ENCODE data around the gene LPIN2.
"Not testable (repeated sequence)": the region's sequence is repeated elsewhere in the genome, so short reads cannot be mapped to it uniquely, and the experiment has no call there.

Gene LPIN2, protein sequence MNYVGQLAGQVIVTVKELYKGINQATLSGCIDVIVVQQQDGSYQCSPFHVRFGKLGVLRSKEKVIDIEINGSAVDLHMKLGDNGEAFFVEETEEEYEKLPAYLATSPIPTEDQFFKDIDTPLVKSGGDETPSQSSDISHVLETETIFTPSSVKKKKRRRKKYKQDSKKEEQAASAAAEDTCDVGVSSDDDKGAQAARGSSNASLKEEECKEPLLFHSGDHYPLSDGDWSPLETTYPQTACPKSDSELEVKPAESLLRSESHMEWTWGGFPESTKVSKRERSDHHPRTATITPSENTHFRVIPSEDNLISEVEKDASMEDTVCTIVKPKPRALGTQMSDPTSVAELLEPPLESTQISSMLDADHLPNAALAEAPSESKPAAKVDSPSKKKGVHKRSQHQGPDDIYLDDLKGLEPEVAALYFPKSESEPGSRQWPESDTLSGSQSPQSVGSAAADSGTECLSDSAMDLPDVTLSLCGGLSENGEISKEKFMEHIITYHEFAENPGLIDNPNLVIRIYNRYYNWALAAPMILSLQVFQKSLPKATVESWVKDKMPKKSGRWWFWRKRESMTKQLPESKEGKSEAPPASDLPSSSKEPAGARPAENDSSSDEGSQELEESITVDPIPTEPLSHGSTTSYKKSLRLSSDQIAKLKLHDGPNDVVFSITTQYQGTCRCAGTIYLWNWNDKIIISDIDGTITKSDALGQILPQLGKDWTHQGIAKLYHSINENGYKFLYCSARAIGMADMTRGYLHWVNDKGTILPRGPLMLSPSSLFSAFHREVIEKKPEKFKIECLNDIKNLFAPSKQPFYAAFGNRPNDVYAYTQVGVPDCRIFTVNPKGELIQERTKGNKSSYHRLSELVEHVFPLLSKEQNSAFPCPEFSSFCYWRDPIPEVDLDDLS

GRCh38 chr18:3013024-3013804 is at the start of gene LPIN2:
Gene LPIN2, minus strand, starts transcription at chr18:3013144. Its CDS starts 52,304 bp downstream, at chr18:2960840.
- peak; percentile 88 to 91 (median 91) for DNase-seq (ENCODE audit: low read depth in 3 of 3, low spot score in 1 of 3)

- DNase-seq (ENCODE audit: low read depth in 3 of 3, low spot score in 1 of 3): no peak
These were observed 48.8 kb upstream of the LPIN2 start for GRCh38 chr18:3061581-3062312.

- DNase-seq (ENCODE audit: low read depth in 3 of 3, low spot score in 1 of 3): peak in 2 of 3 donors; percentile 7 to 22
These were observed 48.0 kb upstream of the LPIN2 start for GRCh38 chr18:3060667-3061580.

DNA sequence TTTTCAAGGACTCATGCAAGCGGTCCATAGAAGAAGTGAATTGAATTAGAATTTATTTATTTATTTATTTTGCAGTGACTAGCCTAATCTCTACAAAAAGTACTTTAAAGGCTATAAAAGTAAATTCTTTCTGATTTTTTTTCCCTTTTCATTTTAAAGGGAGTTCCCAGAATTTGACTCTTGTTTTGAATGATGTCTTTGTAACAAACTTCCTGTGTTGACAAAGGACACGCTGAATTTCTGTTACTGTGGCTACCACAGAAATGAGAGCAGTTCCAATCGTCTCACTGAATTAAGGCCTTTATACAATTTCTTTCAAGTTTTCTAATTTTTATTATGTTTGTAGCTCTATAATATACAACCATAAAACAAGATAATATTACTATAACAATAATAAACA is 46.3 kb upstream of the LPIN2 start:
- DNase-seq (ENCODE audit: low read depth in 3 of 3, low spot score in 1 of 3): no peak

DNA sequence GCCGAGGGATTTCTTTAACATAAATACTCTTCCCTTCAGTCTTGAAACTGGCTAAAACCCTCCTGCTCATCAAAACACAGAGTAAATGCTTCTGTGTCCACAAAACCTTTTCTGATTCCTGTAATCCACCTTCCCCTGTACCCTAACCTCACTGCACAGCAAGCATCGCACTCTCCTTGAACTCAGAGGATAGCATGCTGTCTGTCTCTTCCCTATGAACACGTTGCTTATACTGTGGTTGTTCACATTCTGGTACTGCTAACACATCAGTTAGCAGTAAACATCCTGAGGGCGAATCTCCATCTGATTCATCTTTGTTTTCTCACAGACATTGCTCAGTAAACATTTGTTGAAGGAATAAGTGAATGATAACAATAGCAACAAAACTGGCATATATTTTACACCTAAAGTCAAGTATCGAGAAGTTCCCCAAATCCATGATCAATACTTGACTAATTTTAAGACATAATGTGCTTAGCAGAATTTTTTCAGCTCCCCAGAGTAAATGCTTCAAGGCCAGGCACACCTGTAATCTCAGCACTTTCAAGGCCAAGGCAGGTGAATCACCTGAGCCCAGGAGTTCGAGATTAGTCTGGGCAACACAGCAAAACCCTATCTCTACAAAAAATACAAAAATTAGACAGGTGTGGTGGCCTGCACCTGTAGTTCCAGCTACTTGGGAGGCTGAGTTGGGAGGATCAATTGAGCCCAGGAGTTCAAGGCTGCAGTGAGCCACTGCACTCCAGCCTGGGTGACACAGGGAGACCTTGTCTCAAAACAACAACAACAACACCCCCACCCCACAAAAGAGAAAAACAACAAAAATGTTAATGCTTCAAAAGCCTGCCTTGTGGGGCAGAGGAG is 45.6 kb upstream of the LPIN2 start:
- no peak for DNase-seq (ENCODE audit: low read depth in 3 of 3, low spot score in 1 of 3)

- DNase-seq (ENCODE audit: low read depth in 3 of 3, low spot score in 1 of 3): no peak
These were observed 44.6 kb upstream of the LPIN2 start for GRCh38 chr18:3057526-3057925.

DNA sequence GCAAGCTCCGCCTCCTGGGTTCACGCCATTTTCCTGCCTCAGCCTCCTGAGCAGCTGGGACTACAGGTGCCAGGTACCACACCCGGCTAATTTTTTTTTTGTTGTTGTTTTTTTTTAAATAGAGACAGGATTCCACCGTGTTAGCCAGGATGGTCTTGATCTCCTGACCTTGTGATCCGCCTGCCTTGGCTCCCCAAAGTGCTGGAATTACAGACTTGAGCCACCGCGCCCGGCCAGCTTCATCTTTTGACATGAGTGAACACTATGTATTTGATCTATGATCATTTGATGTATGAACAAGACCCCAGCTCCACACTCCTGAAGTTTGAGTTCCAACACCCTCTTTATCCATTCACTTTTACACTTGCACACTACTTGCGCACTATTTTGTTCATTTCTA is 43.4 kb upstream of the LPIN2 start:
- no peak for DNase-seq (ENCODE audit: low read depth in 3 of 3, low spot score in 1 of 3)

DNA sequence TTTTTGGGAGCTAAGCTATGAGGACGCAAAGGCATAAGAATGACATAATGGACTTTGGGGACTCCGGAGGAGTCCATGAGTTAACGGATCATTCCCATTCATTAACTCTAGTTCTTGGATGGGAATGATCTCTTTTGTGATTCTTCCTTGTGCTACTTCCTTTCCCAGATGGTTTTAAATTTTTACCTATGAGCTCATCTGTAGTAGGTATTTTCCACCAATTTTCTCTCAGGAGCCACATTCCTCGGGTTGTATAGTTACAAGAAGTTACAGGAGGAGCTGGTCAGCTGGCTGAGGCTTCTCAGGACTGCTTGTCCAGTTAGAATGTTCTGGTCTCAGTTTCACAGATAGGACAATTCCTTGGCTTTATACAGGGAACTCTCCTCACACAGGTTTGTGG is 42.9 kb upstream of the LPIN2 start:
- DNase-seq (ENCODE audit: low read depth in 3 of 3, low spot score in 1 of 3): no peak

DNA sequence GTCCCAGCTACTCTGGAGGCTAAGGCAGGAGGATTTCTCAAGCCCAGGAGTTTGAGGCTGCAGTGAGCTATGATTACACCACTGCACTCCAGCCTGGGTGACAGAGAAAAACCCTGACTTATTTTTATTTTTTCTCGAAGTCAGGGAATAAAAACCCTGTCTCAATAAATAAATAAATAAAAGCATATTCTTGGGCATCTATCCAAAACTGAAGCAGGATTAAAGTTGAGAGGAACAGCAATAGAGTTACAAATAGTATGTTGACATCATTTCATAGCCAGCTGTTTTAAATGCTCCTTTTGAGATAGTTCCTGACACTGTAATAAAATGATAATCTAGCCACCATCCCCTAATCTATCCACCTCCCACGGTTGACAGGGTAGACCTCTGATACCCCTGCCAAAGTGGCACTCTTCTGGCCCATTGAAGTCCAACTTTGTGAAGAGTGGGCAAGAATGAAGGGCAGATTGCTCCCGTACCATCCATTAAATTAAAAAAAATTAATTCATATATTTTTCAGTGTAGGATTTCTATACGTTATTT is 42.3 kb upstream of the LPIN2 start:
- no peak for DNase-seq (ENCODE audit: low read depth in 3 of 3, low spot score in 1 of 3)

DNA sequence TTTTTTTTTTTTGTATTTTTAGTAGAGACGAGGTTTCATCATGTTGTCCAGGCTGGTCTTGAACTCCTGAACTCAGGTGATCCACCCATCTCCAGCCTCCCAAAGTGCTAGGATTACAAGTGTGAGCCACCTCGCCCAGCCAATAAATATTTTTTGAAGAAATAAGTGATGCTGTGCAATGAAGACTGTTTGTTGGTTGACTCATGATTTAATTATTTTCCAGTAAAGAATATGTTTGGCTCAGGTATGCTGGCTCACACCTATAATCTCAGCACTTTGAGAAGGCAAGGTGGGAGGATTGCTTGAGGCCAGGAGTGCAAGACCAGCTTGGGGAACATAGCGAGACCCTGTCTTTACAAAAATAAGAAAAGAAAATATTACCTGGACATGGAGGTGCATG is 41.8 kb upstream of the LPIN2 start:
- no peak for DNase-seq (ENCODE audit: low read depth in 3 of 3, low spot score in 1 of 3)

- no peak for DNase-seq (ENCODE audit: low read depth in 3 of 3, low spot score in 1 of 3)
These were observed 41.3 kb upstream of the LPIN2 start for GRCh38 chr18:3054214-3054613.

GRCh38 chr18:3053081-3053480 is 40.1 kb upstream of the LPIN2 start:
- no peak for DNase-seq (ENCODE audit: low read depth in 3 of 3, low spot score in 1 of 3)

DNA sequence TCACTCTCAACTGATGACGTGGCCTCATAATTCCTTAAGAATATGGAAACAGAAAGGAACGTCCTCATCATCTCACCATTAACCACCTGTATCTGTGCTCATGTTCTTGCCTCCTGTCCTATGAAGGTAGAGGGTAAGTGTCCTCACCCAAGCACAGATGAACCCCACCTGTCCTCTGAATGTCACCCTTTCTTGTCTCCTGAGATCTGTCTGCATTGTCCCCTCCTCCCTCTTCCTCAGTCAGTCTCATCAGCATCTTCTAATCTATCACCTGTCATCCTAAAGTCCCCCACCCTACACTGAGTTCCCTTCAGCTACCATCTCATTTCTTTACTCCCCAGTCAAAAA is 39.4 kb upstream of the LPIN2 start:
- DNase-seq (ENCODE audit: low read depth in 3 of 3, low spot score in 1 of 3): no peak

GRCh38 chr18:3051718-3052410 is 38.9 kb upstream of the LPIN2 start:
- DNase-seq (ENCODE audit: low read depth in 3 of 3, low spot score in 1 of 3): no peak

- not testable (repeated sequence) for DNase-seq (ENCODE audit: low read depth in 3 of 3, low spot score in 1 of 3)
These were observed 37.0 kb upstream of the LPIN2 start for GRCh38 chr18:3049897-3050454.

GRCh38 chr18:3048820-3049349 is 35.9 kb upstream of the LPIN2 start:
- no peak for DNase-seq (ENCODE audit: low read depth in 3 of 3, low spot score in 1 of 3)

GRCh38 chr18:3048121-3048520 is 35.2 kb upstream of the LPIN2 start:
- no peak for DNase-seq (ENCODE audit: low read depth in 3 of 3, low spot score in 1 of 3)

Measured in stimulated activated CD4-positive, alpha-beta T cell treated with anti-CD3 and anti-CD28 coated beads, TNF-alpha, amount 100 ng/mL, for 1 hour (primary cell).